ENCODE measurements around the gene FAM110A. TPM values are rescaled to one million over a fixed set of nuclear protein-coding genes. Genes with fewer than 3 reads are reported as not detected.

The FAM110A gene
- total and polyA plus RNA-seq, 2 of the 8 experiments (the other 6 are each of a cell fraction or from before 2014, with no cell fraction given) = 10.1 to 10.9 TPM

DNA sequence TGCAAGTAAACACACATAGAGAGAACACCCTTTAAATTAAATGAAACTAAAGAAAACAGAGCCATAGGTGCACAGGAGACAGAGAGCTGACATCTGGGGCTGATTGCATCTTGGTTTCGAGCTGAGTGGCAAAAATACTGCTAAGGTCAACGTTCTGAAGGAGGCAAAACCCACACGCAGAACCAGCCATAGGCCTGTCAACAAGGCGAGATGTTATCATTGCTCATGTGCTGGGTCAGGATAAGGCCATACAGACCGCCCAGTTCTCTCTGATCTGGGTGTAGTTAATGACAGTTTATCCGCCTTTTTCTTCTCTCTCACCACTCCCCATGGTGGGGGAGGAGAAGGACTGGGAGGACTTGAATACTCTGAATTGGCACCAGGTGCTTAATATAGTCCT lies 4.5 kb upstream of the FAM110A start:
- Histone ChIP-seq H4K20me1 (replicated peaks in 1 of 2; ENCODE audit: control insufficient read depth in 1 of 2, insufficient read depth in 2 of 2, low read length in 2 of 2) (no peaks in the 10 kb centered on the region), H2BK5ac (ENCODE audit: low read depth, low read length) (no peak overlapping the region), H4K5ac (ENCODE audit: insufficient read length, low read depth, low read length) (no peak overlapping the region), H2BK12ac (ENCODE audit: low read depth, low read length) (no peak overlapping the region), H2AK5ac (ENCODE audit: low read depth, low read length) (no peak overlapping the region), H2BK20ac (ENCODE audit: low read length) (no peak overlapping the region), H3K27ac (ENCODE audit: low read depth, low read length) (no peak overlapping the region), H3K56ac (replicated peaks; ENCODE audit: insufficient read length, low read depth, low read length) (no peak overlapping the region), H3K9ac (replicated peaks in 1 of 4; ENCODE audit: extremely low read depth in 1 of 4, low read depth in 3 of 4, low read length in 3 of 4) (no peak overlapping the region), H2BK15ac (ENCODE audit: low read length) (no peak overlapping the region), H4K8ac (ENCODE audit: extremely low read depth, insufficient read depth, low read length) (no peak overlapping the region), H3K18ac (ENCODE audit: extremely low read depth, low read length) (no peak overlapping the region), H4K91ac (replicated peaks; ENCODE audit: insufficient read length, low read length) (no peak overlapping the region), H3K36me3 (ENCODE audit: control insufficient read depth in 2 of 4, insufficient read depth in 4 of 4, low read length in 3 of 4) (no peaks in the 10 kb centered on the region), H3K4ac (replicated peaks; ENCODE audit: insufficient read length, low read depth, low read length) (no peak overlapping the region), H3K79me1 (ENCODE audit: low read depth, low read length) (no peaks in the 10 kb centered on the region), H3K23ac (ENCODE audit: insufficient read length) (no peak overlapping the region), H3K4me2 (ENCODE audit: insufficient read depth in 1 of 2, low read depth in 2 of 2, low read length in 2 of 2) (no peak overlapping the region), H3K23me2 (ENCODE audit: low read depth, low read length) (peaks cover 4% of the 10 kb centered on the region; the same call in 1 of the 2 replicates), H3K4me1 (replicated peaks in 1 of 4; ENCODE audit: control insufficient read depth in 3 of 4, insufficient read depth in 4 of 4, low read length in 3 of 4) (peaks cover 0 to under 1% (median under 1%) of the 10 kb centered on the region in 4 experiments; a peak in 1 of 7 replicates), H3K14ac (ENCODE audit: insufficient read length) (no peak overlapping the region), H3K27me3 (replicated peaks in 1 of 4; ENCODE audit: control insufficient read depth in 3 of 4, extremely low read depth in 1 of 4, insufficient read depth in 3 of 4, low read length in 3 of 4) (peaks cover 0 to 3% (median 2%) of the 10 kb centered on the region in 4 experiments; a peak in 5 of 7 replicates), H3K4me3 (ENCODE audit: extremely low read depth in 1 of 4, insufficient read depth in 2 of 4, low read depth in 3 of 4, low read length in 4 of 4) (no peak overlapping the region), H2AFZ (ENCODE audit: low read length) (no peak overlapping the region), H2BK120ac (replicated peaks; ENCODE audit: low read depth, low read length) (no peak overlapping the region), H3K79me2 (ENCODE audit: control insufficient read depth in 1 of 2, insufficient read depth in 2 of 2, low read length in 2 of 2) (no peaks in the 10 kb centered on the region), H3K9me3 (ENCODE audit: insufficient read depth in 2 of 2, low read depth in 1 of 2, low read length in 1 of 2) (no peaks in the 10 kb centered on the region)
- DNase-seq (ENCODE audit: low read depth in 1 of 2, low spot score in 2 of 2) (no peak), FAIRE-seq (no peak)
- ChIA-PET POLR2A (ENCODE audit: partially characterized antibody) (no interaction called here), CTCF (ENCODE audit: partially characterized antibody) (interaction anchor here (1.0 to 4.4 kb wide), 3 partner anchors 10 to 144 kb away, joined by 4 to 16 read pairs (median 7); no protein-coding TSS in a partner anchor)
- TF ChIP-seq KDM4A (IDR thresholded peaks at IDR 0.05; ENCODE audit: low read depth, low read length, severe bottlenecking) (no peak), RXRA (IDR thresholded peaks at IDR 0.05; ENCODE audit: insufficient read depth, low read depth, low read length) (no peak), SP2 (IDR thresholded peaks at IDR 0.05; ENCODE audit: low read length) (no peak), SUZ12 (IDR thresholded peaks at IDR 0.05; ENCODE audit: low read length) (no peak), HDAC2 (IDR thresholded peaks at IDR 0.05; ENCODE audit: borderline replicate concordance in 1 of 2, low read depth in 2 of 2, low read length in 2 of 2) (no peak)
- 65% methylated on average over 6 of the region's 6 CpGs; no CpG with 5 or more reads in 1 of the 2 experiments for WGBS, 2 experiments (ENCODE audit: extremely low coverage in 1 of 2, insufficient coverage in 1 of 2, insufficient read length in 1 of 2, insufficient replicate concordance in 2 of 2, low coverage in 1 of 2, low lambda C conversion rate in 2 of 2, missing lambda C conversion rate in 1 of 2)
